Activated B cell treated with CpG ODN at 0.5 μM for 24 hours (primary cell): ENCODE measurements around the gene VEGFB. TPM values are rescaled to one million over a fixed set of nuclear protein-coding genes. Genes with fewer than 3 reads are reported as not detected.
A peak's percentile ranks its signal among the peaks of the same experiment; 100 is the strongest.

ENCODE experiments used
- ATAC-seq: fragments of 200-7000 bp; cut with Tn5 transposase; one replicate; pipeline ENCODE4 v1.10.0; 2021; ENCODE audit warnings: low read depth, mild to moderate bottlenecking, moderate library complexity
- CTCF ChIA-PET: fragments of 350-600 bp; sonication (Branson Sonifier 250); formaldehyde crosslinking; loops from one replicate; lab custom pipeline; 2021; ENCODE audit warnings: antibody characterized with exemption; lab: Charles Lee
- POLR2A ChIA-PET: fragments of 350-600 bp; sonication (Branson Sonifier 250); formaldehyde crosslinking; loops from one replicate; lab custom pipeline; 2021; ENCODE audit warnings: antibody characterized with exemption; lab: Charles Lee
- DNase-seq: peaks from one replicate; pipeline ENCODE4 v3.0.0; 2022
- H3K27ac Mint-ChIP-seq: one replicate; pipeline ENCODE4 v1.8.0; 2020; ENCODE audit warnings: mixed read lengths
- H3K27me3 Mint-ChIP-seq: one replicate; pipeline ENCODE4 v1.8.0; 2021; ENCODE audit warnings: mixed read lengths
- H3K36me3 Mint-ChIP-seq: one replicate; pipeline ENCODE4 v1.8.0; 2021; ENCODE audit warnings: low read depth, mixed read lengths
- H3K4me1 Mint-ChIP-seq: one replicate; pipeline ENCODE4 v1.8.0; 2021; ENCODE audit warnings: mixed read lengths
- H3K4me3 Mint-ChIP-seq: one replicate; pipeline ENCODE4 v1.8.0; 2020; ENCODE audit warnings: mild to moderate bottlenecking, mixed read lengths
- H3K9me3 Mint-ChIP-seq: one replicate; pipeline ENCODE4 v1.8.0; 2020; ENCODE audit warnings: mixed read lengths
- CTCF ChIP-seq: fragments of 200-600 bp; IDR thresholded peaks from one replicate; pipeline ENCODE4 v1.8.0; 2022; ENCODE audit warnings: antibody characterized with exemption, mild to moderate bottlenecking
- intact Hi-C: fragments of 100-400 bp; cut with micrococcal nuclease; formaldehyde crosslinking; loops from one replicate; pipeline ENCODE4 v1.15.1; 2024
- total RNA-seq: library from RNA; stranded (reverse); gene quantifications from 2 replicates; pipeline ENCODE4 v1.2.3, GENCODE V29; 2022

VEGFB gene
- total RNA-seq, 1 donor from 2014 or later: 97.4 TPM

GRCh38 chr11:64241241-64241490 lies 6.8 kb downstream of the VEGFB start:
- Mint-ChIP-seq H3K9me3 (no peaks in the 10 kb centered on the region), H3K27ac (peak overlapping the region; percentile 98), H3K36me3 (peaks cover 54% of the 10 kb centered on the region), H3K4me3 (peak overlapping the region; percentile 91), H3K27me3 (no peaks in the 10 kb centered on the region), H3K4me1 (peaks cover 74% of the 10 kb centered on the region)
- ATAC-seq (peak; percentile 81), DNase-seq (peak; percentile 100)
- ChIA-PET CTCF (interaction anchor here (0.7 to 1.3 kb wide), 4 partner anchors 9 to 60 kb away, joined by 3 to 7 read pairs (median 3); partner anchors contain the start of gene STIP1), POLR2A (interaction anchor here (0.5 to 8.7 kb wide), 24 partner anchors 9 to 1649 kb away, joined by 3 to 127 read pairs (median 8); partner anchors contain the start of genes BAD, CCDC88B, DNAJC4 and ESRRA)
- no peak for TF ChIP-seq CTCF
- intact Hi-C loops: loop anchor here (1.0 to 10.0 kb wide), 9 partner anchors 10 to 534 kb away; partner anchors contain the start of genes CCDC88B, ESRRA, GPR137 and OTUB1

- TF ChIP-seq CTCF: no peak
- peaks cover 74% of the 10 kb centered on the region for H3K4me1 Mint-ChIP-seq
- CTCF ChIA-PET: interaction anchor here (0.7 to 6.2 kb wide), 5 partner anchors 9 to 59 kb away, joined by 3 to 37 read pairs (median 3); partner anchors contain the start of genes FERMT3 and STIP1
- ATAC-seq (no peak), DNase-seq (peak; percentile 27)
- peak overlapping the region; percentile 98 for H3K27ac Mint-ChIP-seq
- POLR2A ChIA-PET: interaction anchor here (0.5 to 8.7 kb wide), 26 partner anchors 8 to 1650 kb away, joined by 3 to 127 read pairs (median 7); partner anchors contain the start of genes BAD, CCDC88B, DNAJC4 and ESRRA
- H3K36me3 Mint-ChIP-seq: peaks cover 54% of the 10 kb centered on the region
- intact Hi-C loops: loop anchor here (1.0 to 10.0 kb wide), 9 partner anchors 10 to 533 kb away; partner anchors contain the start of genes CCDC88B, ESRRA, GPR137 and OTUB1
- no peaks in the 10 kb centered on the region for H3K27me3 Mint-ChIP-seq
- H3K9me3 Mint-ChIP-seq: no peaks in the 10 kb centered on the region
- H3K4me3 Mint-ChIP-seq: peak overlapping the region; percentile 91
These were observed 7.3 kb downstream of the VEGFB start for GRCh38 chr11:64241491-64242374.

- no peak for ATAC-seq
These were observed 9.0 kb downstream of the VEGFB start for GRCh38 chr11:64243236-64243854.

DNA sequence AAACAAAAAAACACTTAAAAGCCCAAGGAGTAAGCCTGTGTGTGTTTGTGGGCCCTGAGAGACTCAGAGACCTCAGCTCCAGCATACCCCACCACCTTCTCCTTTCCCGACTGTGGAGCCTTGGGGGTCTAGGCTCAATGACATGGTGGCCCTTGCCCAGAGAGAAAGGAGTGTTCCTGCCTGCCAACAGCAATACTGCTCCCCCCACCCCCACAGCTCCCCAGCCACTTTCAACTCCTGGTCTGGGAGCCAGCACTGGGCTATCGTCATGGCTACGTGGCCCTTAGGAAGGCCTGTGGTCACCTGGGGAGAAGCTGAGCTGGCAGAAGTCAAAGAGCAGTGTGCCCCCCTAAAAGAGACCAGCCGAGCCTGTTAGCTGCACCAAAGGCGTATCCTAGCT lies 9.7 kb downstream of the VEGFB start:
- peak overlapping the region; percentile 53 for H3K27ac Mint-ChIP-seq
- peaks cover 34% of the 10 kb centered on the region for H3K36me3 Mint-ChIP-seq
- CTCF ChIA-PET: interaction anchor here (1.0 to 6.2 kb wide), 3 partner anchors 38 to 59 kb away, joined by 3 to 37 read pairs (median 3); partner anchors contain the start of gene FERMT3
- no peak for DNase-seq
- H3K4me1 Mint-ChIP-seq: peaks cover 54% of the 10 kb centered on the region
- H3K9me3 Mint-ChIP-seq: no peaks in the 10 kb centered on the region
- no peak for ATAC-seq
- no peaks in the 10 kb centered on the region for H3K27me3 Mint-ChIP-seq
- TF ChIP-seq CTCF: no peak
- POLR2A ChIA-PET: interaction anchor here (0.9 to 8.7 kb wide), 6 partner anchors 10 to 73 kb away, joined by 3 to 127 read pairs (median 32); partner anchors contain the start of genes DNAJC4, FERMT3, NUDT22 and PRDX5
- no peak overlapping the region for H3K4me3 Mint-ChIP-seq
- intact Hi-C loops: loop anchor here (5.0 to 10.0 kb wide), 2 partner anchors 257 to 531 kb away; partner anchors contain the start of genes OTUB1 and SF1

More at GRCh38 chr11:64243236-64243854, 9.0 kb downstream of the VEGFB start:
- Mint-ChIP-seq H3K36me3 (peaks cover 40% of the 10 kb centered on the region), H3K27me3 (no peaks in the 10 kb centered on the region), H3K4me3 (peak overlapping the region; percentile 38), H3K4me1 (peaks cover 62% of the 10 kb centered on the region), H3K27ac (peak overlapping the region; percentile 53), H3K9me3 (no peaks in the 10 kb centered on the region)
- intact Hi-C loops: loop anchor here (5.0 to 10.0 kb wide), 2 partner anchors 256 to 531 kb away; partner anchors contain the start of genes OTUB1 and SF1
- no peak for TF ChIP-seq CTCF
- no peak for DNase-seq
- CTCF ChIA-PET: interaction anchor here (0.9 to 6.2 kb wide), 4 partner anchors 37 to 112 kb away, joined by 3 to 37 read pairs (median 3); partner anchors contain the start of gene FERMT3
- POLR2A ChIA-PET: interaction anchor here (0.6 to 8.7 kb wide), 11 partner anchors 9 to 74 kb away, joined by 3 to 127 read pairs (median 16); partner anchors contain the start of genes DNAJC4, FERMT3, NUDT22 and PRDX5
